Smooth muscle cell (in vitro differentiated cells): ENCODE data around the gene LPP. TPM values are rescaled to one million over a fixed set of nuclear protein-coding genes. Genes with fewer than 3 reads are reported as not detected.

Source experiments
- DNase-seq: peaks from one replicate; lab custom pipeline; 2025; ENCODE audit not compliant: unreplicated experiment; lab: John Stamatoyannopoulos, UW
- H2AFZ ChIP-seq: fragments of 200-600 bp; sonication (generic); 2 replicates; pipeline ENCODE4 v1.6.0; 2016; ENCODE audit warnings: antibody characterized with exemption, low read depth, mild to moderate bottlenecking
- H3F3A ChIP-seq: fragments of 200-600 bp; sonication (generic); 2 replicates; pipeline ENCODE4 v1.6.0; 2017; ENCODE audit warnings: antibody characterized with exemption, low read depth
- H3K27ac ChIP-seq: fragments of 200-600 bp; sonication (generic); 2 replicates; pipeline ENCODE4 v1.5.1; 2016; ENCODE audit warnings: low read depth, mild to moderate bottlenecking
- H3K27me3 ChIP-seq: fragments of 200-600 bp; sonication (generic); 2 replicates; pipeline ENCODE4 v1.6.1; 2016; ENCODE audit warnings: low read depth, mild to moderate bottlenecking
- H3K36me3 ChIP-seq: fragments of 200-600 bp; sonication (generic); 2 replicates; pipeline ENCODE4 v1.5.1; 2016; ENCODE audit warnings: low read depth
- H3K4me1 ChIP-seq: fragments of 200-600 bp; sonication (generic); 2 replicates; pipeline ENCODE4 v1.5.1; 2016; ENCODE audit warnings: low read depth
- H3K4me2 ChIP-seq: fragments of 200-600 bp; sonication (generic); 2 replicates; pipeline ENCODE4 v1.6.0; 2016; ENCODE audit warnings: mild to moderate bottlenecking
- H3K4me3 ChIP-seq: fragments of 200-600 bp; sonication (generic); 2 replicates; pipeline ENCODE4 v1.5.1; 2016; ENCODE audit warnings: mild to moderate bottlenecking
- H3K79me2 ChIP-seq: fragments of 200-600 bp; sonication (generic); 2 replicates; pipeline ENCODE4 v1.6.0; 2016; ENCODE audit warnings: low read depth, mild to moderate bottlenecking
- H3K9ac ChIP-seq: fragments of 200-600 bp; sonication (generic); 2 replicates; pipeline ENCODE4 v1.6.0; 2016; ENCODE audit warnings: low read depth
- H3K9me3 ChIP-seq: fragments of 200-600 bp; sonication (generic); replicated peaks from 2 replicates; pipeline ENCODE4 v1.5.1; 2016; ENCODE audit warnings: low read depth
- H4K20me1 ChIP-seq: fragments of 200-600 bp; sonication (generic); 2 replicates; pipeline ENCODE4 v1.6.0; 2016; ENCODE audit warnings: low read depth
- CTCF ChIP-seq: fragments of 200-600 bp; sonication (generic); IDR thresholded peaks from 2 replicates; pipeline ENCODE4 v1.5.1; 2017; ENCODE audit warnings: borderline replicate concordance, mild to moderate bottlenecking, antibody characterized with exemption; ENCODE audit not compliant: insufficient read depth, poor library complexity, severe bottlenecking
- WGBS: methylation state at CpG from one replicate; pipeline ENCODE4 v1.1.7; 2016; ENCODE audit warnings: low lambda C conversion rate; 5-methylcytosine and 5-hydroxymethylcytosine counted together
- polyA plus RNA-seq: library from polyadenylated mRNA; unstranded; fragments of >200 nt; fragmentation: Nextera tagmentation; extraction: Ambion mirVana; gene quantifications from 2 replicates; pipeline ENCODE4 v1.2.1, GENCODE V29; 2016
- total RNA-seq: library from RNA; depleted of rRNA; stranded (reverse); fragments of >200 nt; gene quantifications from 2 replicates; pipeline ENCODE4 v1.2.3, GENCODE V29; 2014

LPP gene
- total and polyA plus RNA-seq, 2 experiments from 2014 or later = 42.3 to 128 TPM

GRCh38 chr3:188176476-188176875 lies 22.5 kb downstream of the LPP start:
- H3K4me2 ChIP-seq = no peak overlapping the region
- no peaks in the 10 kb centered on the region for H3F3A ChIP-seq
- no peak for DNase-seq
- H3K9me3 ChIP-seq = no peaks in the 10 kb centered on the region
- no peak for TF ChIP-seq CTCF
- no peak overlapping the region for H3K4me3 ChIP-seq
- no peaks in the 10 kb centered on the region for H3K27me3 ChIP-seq
- H3K4me1 ChIP-seq = no peaks in the 10 kb centered on the region
- H4K20me1 ChIP-seq = peaks cover 100% of the 10 kb centered on the region
- H3K79me2 ChIP-seq = peaks cover 93% of the 10 kb centered on the region
- no peak overlapping the region for H3K27ac ChIP-seq
- H3K9ac ChIP-seq = no peak overlapping the region
- H3K36me3 ChIP-seq = no peaks in the 10 kb centered on the region
- no peak overlapping the region for H2AFZ ChIP-seq

GRCh38 chr3:188176884-188177283 lies 22.9 kb downstream of the LPP start:
- no peaks in the 10 kb centered on the region for H3F3A ChIP-seq
- no peaks in the 10 kb centered on the region for H3K36me3 ChIP-seq
- 92% methylated on average over 2 of the region's 2 CpGs for WGBS
- TF ChIP-seq CTCF = no peak
- no peaks in the 10 kb centered on the region for H3K4me1 ChIP-seq
- H3K4me2 ChIP-seq = no peak overlapping the region
- H3K9ac ChIP-seq = no peak overlapping the region
- H4K20me1 ChIP-seq = peaks cover 100% of the 10 kb centered on the region
- H3K27me3 ChIP-seq = no peaks in the 10 kb centered on the region
- no peak overlapping the region for H3K4me3 ChIP-seq
- H3K27ac ChIP-seq = no peak overlapping the region
- peaks cover 93% of the 10 kb centered on the region for H3K79me2 ChIP-seq
- H3K9me3 ChIP-seq = no peaks in the 10 kb centered on the region
- no peak for DNase-seq
- H2AFZ ChIP-seq = no peak overlapping the region

GRCh38 chr3:188177721-188178120 lies 23.8 kb downstream of the LPP start:
- no peak for TF ChIP-seq CTCF
- Histone ChIP-seq H3K79me2 (peaks cover 93% of the 10 kb centered on the region), H3K4me2 (no peak overlapping the region), H4K20me1 (peaks cover 100% of the 10 kb centered on the region), H3K4me1 (no peaks in the 10 kb centered on the region), H3K36me3 (no peaks in the 10 kb centered on the region), H3K9me3 (no peaks in the 10 kb centered on the region), H3K27ac (no peak overlapping the region), H3F3A (no peaks in the 10 kb centered on the region), H2AFZ (no peak overlapping the region), H3K9ac (no peak overlapping the region), H3K4me3 (no peak overlapping the region), H3K27me3 (no peaks in the 10 kb centered on the region)
- no peak for DNase-seq
- 92% methylated on average over 2 of the region's 2 CpGs for WGBS

GRCh38 chr3:188178293-188178936 lies 24.5 kb downstream of the LPP start:
- Histone ChIP-seq H3K79me2 (peaks cover 93% of the 10 kb centered on the region), H3K4me2 (no peak overlapping the region), H3K4me3 (no peak overlapping the region), H4K20me1 (peaks cover 100% of the 10 kb centered on the region), H3K27ac (no peak overlapping the region), H3K4me1 (no peaks in the 10 kb centered on the region), H2AFZ (no peak overlapping the region), H3K27me3 (no peaks in the 10 kb centered on the region), H3F3A (no peaks in the 10 kb centered on the region), H3K9me3 (no peaks in the 10 kb centered on the region), H3K9ac (no peak overlapping the region), H3K36me3 (no peaks in the 10 kb centered on the region)
- DNase-seq = no peak
- 94% methylated on average over 7 of the region's 7 CpGs for WGBS
- TF ChIP-seq CTCF = no peak
